Sigmoid colon (tissue), 7 donors: ENCODE data around the gene RSF1. TPM values are rescaled to one million over a fixed set of nuclear protein-coding genes. Genes with fewer than 3 reads are reported as not detected.
"Not testable (repeated sequence)": the region's sequence is repeated elsewhere in the genome, so short reads cannot be mapped to it uniquely, and the experiment has no call there.

ENCODE experiments used
- DNase-seq: peaks from one replicate; pipeline ENCODE4 v3.0.0-alpha.2; 2019
- H3K27ac ChIP-seq, 4 donors: fragments of 200-600 bp; sonication (generic); one replicate each; pipeline ENCODE4 v1.5.1; 2016 to 2019; ENCODE audit warnings: mild to moderate bottlenecking in 1 of 4
- H3K27me3 ChIP-seq, 3 donors: fragments of 200-600 bp; sonication (generic); one replicate each; pipeline ENCODE4 v1.5.1; 2019; ENCODE audit warnings: mild to moderate bottlenecking in 1 of 3
- H3K36me3 ChIP-seq, 4 donors: fragments of 200-600 bp; sonication (generic); one replicate each; pipeline ENCODE4 v1.5.1; 2016 to 2019
- H3K4me1 ChIP-seq, 4 donors: fragments of 200-600 bp; sonication (generic); one replicate each; pipeline ENCODE4 v1.5.1; 2017 to 2019
- H3K4me3 ChIP-seq, 4 donors: fragments of 200-600 bp; sonication (generic); one replicate each; pipeline ENCODE4 v1.5.1; 2017 to 2019; ENCODE audit warnings: mild to moderate bottlenecking in 2 of 4, moderate library complexity in 1 of 4
- H3K9me3 ChIP-seq, 4 donors: fragments of 200-600 bp in 3 of 4; sonication (generic) in 3 of 4; one replicate each; pipeline versions ENCODE4 v1.5.1 to v1.6.1; 2013 to 2019
- CTCF ChIP-seq, 4 experiments: fragments of 450-650 bp in 3 of 4; fragments of 200-600 bp in 1 of 4; IDR thresholded peaks; one replicate each; pipeline ENCODE4 v1.5.1; 2016 to 2019; ENCODE audit warnings: antibody characterized with exemption in 4 of 4, mild to moderate bottlenecking in 3 of 4, moderate library complexity in 2 of 4
- EP300 ChIP-seq, 4 donors: sonication (generic); formaldehyde crosslinking; IDR thresholded peaks; one replicate each; pipeline ENCODE4 v1.6.1; 2017; ENCODE audit warnings: antibody characterized with exemption in 4 of 4
- POLR2A ChIP-seq, 2 donors: fragments of 450-650 bp; IDR thresholded peaks; one replicate each; pipeline ENCODE4 v1.6.1; 2016; ENCODE audit warnings: antibody characterized with exemption in 2 of 2, mild to moderate bottlenecking in 2 of 2, moderate library complexity in 2 of 2
- POLR2AphosphoS5 ChIP-seq, 4 donors: sonication (generic); formaldehyde crosslinking; IDR thresholded peaks; one replicate each; pipeline ENCODE4 v1.6.1; 2017; ENCODE audit warnings: antibody characterized with exemption in 4 of 4
- WGBS, 2 donors: extraction: QIAGEN DNeasy Blood & Tissue Kit; methylation state at CpG; one replicate each; pipeline ENCODE4 v1.1.7; 2013; 5-methylcytosine and 5-hydroxymethylcytosine counted together
- intact Hi-C: fragments of 100-400 bp; cut with DNase I; formaldehyde crosslinking; loops from one replicate; pipeline ENCODE4 v1.15.1; 2023
- polyA plus RNA-seq, 3 donors: library from polyadenylated mRNA; stranded (reverse); fragments of 200-250 nt; gene quantifications; one replicate each; pipeline ENCODE4 v1.2.3, GENCODE V29; 2013
- total RNA-seq, 4 donors: library from RNA; depleted of rRNA; stranded (reverse); fragments of >200 nt; gene quantifications; one replicate each; pipeline ENCODE4 v1.1.0, GENCODE V29; 2016
- donor health status: healthy with polysubstance abuse.
- donor health status: Bipolar disorder and iron deficiency.
- donor health status: healthy.

RSF1 gene
- total and polyA plus RNA-seq, 7 donors: 9.6 to 90.7 (median 61.5) TPM

DNA sequence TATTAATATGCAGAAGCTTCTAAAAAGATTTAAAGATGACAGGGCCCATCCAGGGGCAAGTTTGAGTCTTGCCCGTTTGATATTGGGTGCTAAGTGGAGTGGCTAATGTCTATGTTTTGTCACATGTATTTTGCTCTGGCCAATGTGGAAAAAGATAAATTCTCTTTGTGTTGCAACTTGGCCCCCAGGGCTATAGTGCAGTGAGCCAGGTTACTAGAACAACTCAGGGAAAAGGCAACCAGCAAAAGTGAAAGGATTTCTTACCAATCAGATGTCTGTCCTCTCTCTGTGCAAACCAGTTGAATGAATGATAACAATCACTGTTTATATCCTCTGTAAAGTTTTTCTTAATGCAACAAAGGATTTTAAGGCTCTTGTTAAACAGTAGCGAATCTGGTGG lies 178.3 kb downstream of the RSF1 start:
- Histone ChIP-seq H3K4me3 (no peak overlapping the region), H3K9me3 (peaks cover 0 to 4% (median 0%) of the 10 kb centered on the region in 4 donors), H3K4me1 (peaks cover 0 to 6% (median 2%) of the 10 kb centered on the region in 4 donors), H3K27me3 (no peaks in the 10 kb centered on the region), H3K36me3 (no peaks in the 10 kb centered on the region), H3K27ac (no peak overlapping the region)
- intact Hi-C loops: no loop called here
- DNase-seq: no peak
- no peak for TF ChIP-seq POLR2A (IDR thresholded peaks at IDR 0.05)
- no peak for TF ChIP-seq EP300 (IDR thresholded peaks at IDR 0.05)
- no peak for TF ChIP-seq POLR2AphosphoS5 (IDR thresholded peaks at IDR 0.05)
- TF ChIP-seq CTCF (IDR thresholded peaks at IDR 0.05): no peak
- 77 to 83% methylated on average over 2 of the region's 2 CpGs for WGBS, 2 donors

- DNase-seq: peak; percentile 90
- intact Hi-C loops: no loop called here
- Histone ChIP-seq H3K27me3 (no peaks in the 10 kb centered on the region), H3K4me1 (peaks cover 0 to 30% (median 21%) of the 10 kb centered on the region in 4 donors), H3K4me3 (peak within 1 kb of the TSS; percentile 68 to 86 (median 80)), H3K36me3 (no peaks in the 10 kb centered on the region), H3K27ac (peak within 1 kb of the TSS; percentile 72 to 83 (median 78)), H3K9me3 (peaks cover 0 to 4% (median 0%) of the 10 kb centered on the region in 4 donors)
- 0 to 1% methylated on average over 41 of the region's 41 CpGs for WGBS, 2 donors
- TF ChIP-seq EP300 (IDR thresholded peaks at IDR 0.05) (no peak), POLR2A (IDR thresholded peaks at IDR 0.05) (peak; percentile 58 to 62), POLR2AphosphoS5 (IDR thresholded peaks at IDR 0.05) (peak; percentile 65 to 91 (median 86))
Measured at GRCh38 chr11:77637345-77638165, 183.0 kb downstream of the RSF1 start, which contains the start of gene CLNS1A. CLNS1A (minus strand) TSS chr11:77637794; CDS start chr11:77637714, 80 bp downstream.

DNA sequence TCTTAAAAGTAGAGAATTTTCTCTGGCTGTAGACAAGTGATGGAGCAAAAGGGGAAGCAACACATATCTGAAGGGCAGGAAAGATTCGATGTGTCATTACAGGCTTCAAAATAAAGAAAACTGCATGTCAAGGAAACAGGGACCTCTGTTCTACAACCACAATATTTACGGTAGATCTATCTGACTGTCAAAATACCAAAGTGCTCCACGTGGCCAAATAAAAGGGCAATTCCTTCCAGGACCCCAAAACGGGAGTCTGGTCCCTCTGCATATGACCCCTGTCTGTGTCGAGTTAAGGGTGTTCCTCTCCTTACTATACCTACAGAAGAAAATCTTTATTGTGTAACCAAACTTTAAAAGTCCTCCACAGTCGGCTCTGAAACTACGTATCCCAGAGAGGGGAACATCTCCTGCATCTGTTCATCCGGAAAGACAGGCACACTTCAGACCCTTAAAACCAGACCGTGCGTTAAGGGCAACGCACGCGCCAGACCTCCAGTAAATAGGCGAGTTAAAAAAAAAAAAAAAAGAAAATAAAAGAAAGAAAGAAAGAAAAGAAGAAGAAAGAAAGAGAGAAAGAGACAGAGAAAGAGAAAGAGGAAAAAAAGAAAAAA lies 183.7 kb downstream of the RSF1 start:
- no peak for DNase-seq
- Histone ChIP-seq H3K4me1 (peaks cover 0 to 30% (median 21%) of the 10 kb centered on the region in 4 donors), H3K4me3 (peak overlapping the region; percentile 68 to 86 (median 80)), H3K27me3 (no peaks in the 10 kb centered on the region), H3K36me3 (no peaks in the 10 kb centered on the region), H3K27ac (peak overlapping the region; percentile 72 to 83 (median 78)), H3K9me3 (peaks cover 0 to 4% (median 0%) of the 10 kb centered on the region in 4 donors)
- 1% methylated on average over 14 of the region's 14 CpGs for WGBS, 2 donors
- intact Hi-C loops: no loop called here
- TF ChIP-seq CTCF (IDR thresholded peaks at IDR 0.05): no peak
- TF ChIP-seq POLR2A (IDR thresholded peaks at IDR 0.05): no peak
- TF ChIP-seq EP300 (IDR thresholded peaks at IDR 0.05): no peak
- no peak for TF ChIP-seq POLR2AphosphoS5 (IDR thresholded peaks at IDR 0.05)

GRCh38 chr11:77633926-77634325 lies 186.6 kb downstream of the RSF1 start:
- H3K4me3 ChIP-seq, H3K27ac ChIP-seq, H3K36me3 ChIP-seq, H3K9me3 ChIP-seq, H3K27me3 ChIP-seq, intact Hi-C loops, DNase-seq: not testable (repeated sequence)
- 88 to 90% methylated on average over 5 of the region's 5 CpGs for whole genome bisulfite sequencing, 2 donors
- peaks cover 0 to 34% (median 21%) of the 10 kb centered on the region in 4 donors for H3K4me1 ChIP-seq

GRCh38 chr11:77630157-77630710 lies 190.3 kb downstream of the RSF1 start:
- Histone ChIP-seq H3K27ac (no peak overlapping the region), H3K9me3 (no peaks in the 10 kb centered on the region), H3K4me3 (no peak overlapping the region), H3K4me1 (peaks cover 0 to 12% (median 2%) of the 10 kb centered on the region in 4 donors), H3K36me3 (peaks cover 0 to 19% (median 3%) of the 10 kb centered on the region in 4 donors), H3K27me3 (no peaks in the 10 kb centered on the region)
- no peak for DNase-seq
- intact Hi-C loops: no loop called here
- TF ChIP-seq POLR2AphosphoS5 (IDR thresholded peaks at IDR 0.05) (no peak), CTCF (IDR thresholded peaks at IDR 0.05) (no peak), EP300 (IDR thresholded peaks at IDR 0.05) (no peak), POLR2A (IDR thresholded peaks at IDR 0.05) (no peak)
- WGBS, 2 donors: 76 to 83% methylated on average over 4 of the region's 4 CpGs
